GM12801 (cell line): ENCODE data around the gene VPS18.

Experiments used
- TF ChIP-seq, protein P1 (sequence below): IDR thresholded peaks from one replicate; pipeline ENCODE4 v1.5.1; 2011; ENCODE audit warnings: control low read depth; ENCODE audit not compliant: insufficient read length; ENCODE audit errors: extremely low read depth

The VPS18 gene

DNA sequence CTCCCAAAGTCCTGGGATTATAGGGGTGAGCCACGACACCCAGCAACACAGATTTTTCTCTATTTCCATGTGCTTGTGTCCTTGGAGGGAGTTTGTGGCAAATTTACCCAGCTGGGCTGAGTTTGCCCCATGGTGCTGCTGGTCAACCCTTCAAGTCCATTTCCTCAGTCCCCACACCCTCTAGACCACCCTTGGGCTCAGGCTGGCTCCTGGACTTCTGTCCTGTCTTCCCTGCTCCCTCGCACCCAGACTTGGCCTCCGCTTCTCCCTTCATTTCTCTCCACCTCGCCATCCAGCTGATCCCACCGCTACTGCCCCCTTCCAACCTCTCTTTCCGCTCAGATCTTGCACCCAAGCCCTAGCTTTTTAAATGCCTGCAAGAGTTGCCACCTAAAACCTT is 12.9 kb upstream of the VPS18 start:
- TF ChIP-seq, protein P1, sequence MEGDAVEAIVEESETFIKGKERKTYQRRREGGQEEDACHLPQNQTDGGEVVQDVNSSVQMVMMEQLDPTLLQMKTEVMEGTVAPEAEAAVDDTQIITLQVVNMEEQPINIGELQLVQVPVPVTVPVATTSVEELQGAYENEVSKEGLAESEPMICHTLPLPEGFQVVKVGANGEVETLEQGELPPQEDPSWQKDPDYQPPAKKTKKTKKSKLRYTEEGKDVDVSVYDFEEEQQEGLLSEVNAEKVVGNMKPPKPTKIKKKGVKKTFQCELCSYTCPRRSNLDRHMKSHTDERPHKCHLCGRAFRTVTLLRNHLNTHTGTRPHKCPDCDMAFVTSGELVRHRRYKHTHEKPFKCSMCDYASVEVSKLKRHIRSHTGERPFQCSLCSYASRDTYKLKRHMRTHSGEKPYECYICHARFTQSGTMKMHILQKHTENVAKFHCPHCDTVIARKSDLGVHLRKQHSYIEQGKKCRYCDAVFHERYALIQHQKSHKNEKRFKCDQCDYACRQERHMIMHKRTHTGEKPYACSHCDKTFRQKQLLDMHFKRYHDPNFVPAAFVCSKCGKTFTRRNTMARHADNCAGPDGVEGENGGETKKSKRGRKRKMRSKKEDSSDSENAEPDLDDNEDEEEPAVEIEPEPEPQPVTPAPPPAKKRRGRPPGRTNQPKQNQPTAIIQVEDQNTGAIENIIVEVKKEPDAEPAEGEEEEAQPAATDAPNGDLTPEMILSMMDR: no peak

DNA sequence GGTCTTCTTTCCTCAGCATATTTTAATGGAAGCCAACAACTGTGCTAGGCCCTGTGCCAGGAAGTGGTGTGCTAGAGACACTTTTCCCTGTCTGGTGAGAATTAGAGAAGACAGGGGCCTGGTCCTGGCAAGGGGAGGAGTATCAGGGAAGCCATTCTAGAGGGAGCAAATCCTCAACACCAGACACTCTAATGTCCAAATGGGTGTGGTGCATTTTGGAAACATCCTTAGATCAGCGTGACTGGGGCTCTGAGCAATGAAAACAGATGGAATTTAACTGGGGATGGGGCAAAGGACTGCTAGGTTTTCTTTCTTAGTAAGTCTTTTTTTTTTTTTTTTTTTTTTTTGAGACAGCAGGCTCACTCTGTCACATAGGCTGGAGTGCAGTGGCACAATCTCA is 7.7 kb upstream of the VPS18 start:
- TF ChIP-seq, protein P1: no peak

DNA sequence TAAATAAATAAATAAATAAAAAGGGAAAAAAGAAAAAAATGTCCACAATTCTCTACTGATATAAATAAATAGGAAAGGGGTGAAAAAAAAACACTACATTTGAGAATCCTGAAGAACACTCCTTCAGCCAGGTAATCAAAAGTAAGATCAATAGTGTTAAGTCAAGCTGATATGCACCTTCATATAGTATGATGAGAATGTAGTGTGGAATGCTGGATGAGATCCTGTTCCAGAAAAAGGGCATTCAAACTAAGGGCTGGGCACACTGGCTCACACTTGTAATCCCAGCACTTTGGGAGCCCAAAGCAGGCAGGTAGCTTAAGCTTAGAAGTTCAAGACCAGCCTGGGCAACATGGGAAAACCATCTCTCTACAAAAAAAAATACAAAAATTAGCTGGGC is 5.1 kb upstream of the VPS18 start:
- TF ChIP-seq, protein P1: no peak

DNA sequence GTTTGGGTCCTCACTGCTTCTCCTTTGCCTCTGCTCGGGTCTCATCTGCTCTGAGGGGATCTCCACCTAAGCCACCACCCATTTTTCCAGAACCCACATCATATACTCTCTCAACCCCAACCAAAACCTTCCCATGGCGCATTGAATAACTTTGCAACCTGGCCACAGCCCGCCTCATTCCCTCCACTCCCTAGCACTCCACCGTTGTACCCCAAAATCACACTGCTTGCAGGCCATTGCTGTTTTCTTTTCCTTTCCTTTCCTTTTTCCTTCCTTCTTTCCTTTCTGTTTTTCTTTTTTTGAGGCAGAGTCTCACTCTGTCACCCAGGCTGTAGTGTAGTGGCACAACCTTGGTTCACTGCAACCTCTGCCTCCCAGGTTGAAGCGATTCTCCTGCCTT is 3.1 kb upstream of the VPS18 start:
- TF ChIP-seq, protein P1: no peak

GRCh38 chr15:40891810-40892446 is 2.3 kb upstream of the VPS18 start:
- TF ChIP-seq, protein P1: no peak

DNA sequence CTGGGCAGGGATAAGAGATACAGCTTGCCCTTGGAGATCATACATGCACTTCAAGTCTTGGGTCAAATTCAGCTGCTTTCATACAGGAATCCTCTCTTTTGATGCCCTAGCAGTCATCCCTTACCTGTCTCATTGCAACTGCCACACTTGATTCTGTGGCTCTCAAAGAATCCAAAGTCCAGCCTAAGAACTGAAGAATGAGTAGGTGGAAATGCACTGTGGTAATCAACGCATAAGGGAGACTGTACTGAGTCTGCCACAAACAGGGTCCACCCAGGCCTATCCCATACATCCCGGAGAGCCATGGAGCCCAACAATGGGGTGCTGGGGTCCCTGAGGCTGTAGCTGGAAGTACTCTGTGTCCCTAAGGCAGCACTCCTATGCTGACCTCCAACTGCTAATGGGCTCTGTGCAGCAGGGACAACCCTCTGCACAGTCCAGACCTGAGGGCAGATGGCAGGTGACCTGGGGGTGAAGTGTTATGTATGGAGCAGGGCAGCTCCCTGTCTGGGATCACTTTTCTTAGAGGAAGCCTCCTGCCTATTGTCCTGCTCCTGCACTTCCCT is 1.7 kb upstream of the VPS18 start:
- TF ChIP-seq, protein P1: no peak

DNA sequence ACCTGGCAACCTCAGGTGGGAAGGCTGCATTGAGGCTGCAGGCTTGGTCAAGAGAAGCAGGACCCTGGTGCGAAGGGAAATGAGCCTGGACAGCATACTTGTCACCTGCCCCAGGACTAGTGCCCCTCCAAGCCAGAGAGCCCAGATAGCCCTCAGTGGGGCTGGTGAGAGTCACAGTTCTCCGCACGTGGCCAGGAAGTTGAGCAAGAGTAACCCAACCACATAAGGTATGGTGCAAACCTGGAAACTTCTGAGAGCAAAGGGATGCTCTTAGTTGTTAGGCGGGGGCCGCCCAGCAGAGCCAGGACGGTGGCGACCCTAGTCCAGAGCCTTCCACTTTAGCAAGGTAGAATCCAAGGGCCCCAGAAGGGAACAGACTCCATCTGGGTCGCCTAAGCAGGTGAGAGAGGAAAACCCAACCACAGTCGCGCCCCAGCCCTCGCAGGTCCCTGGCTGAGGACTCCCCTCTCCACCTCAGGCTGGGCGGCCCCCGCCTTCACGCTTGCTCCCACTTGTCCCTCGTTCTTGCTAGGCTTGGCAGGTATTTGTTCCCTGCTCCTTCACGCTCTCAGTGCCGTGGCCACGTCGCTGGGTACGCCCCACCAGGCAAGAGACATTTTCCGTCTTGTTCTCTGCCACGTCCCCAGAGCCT is 1.1 kb upstream of the VPS18 start:
- TF ChIP-seq, protein P1: no peak
